ENCODE data around the gene DPH7.

DNA sequence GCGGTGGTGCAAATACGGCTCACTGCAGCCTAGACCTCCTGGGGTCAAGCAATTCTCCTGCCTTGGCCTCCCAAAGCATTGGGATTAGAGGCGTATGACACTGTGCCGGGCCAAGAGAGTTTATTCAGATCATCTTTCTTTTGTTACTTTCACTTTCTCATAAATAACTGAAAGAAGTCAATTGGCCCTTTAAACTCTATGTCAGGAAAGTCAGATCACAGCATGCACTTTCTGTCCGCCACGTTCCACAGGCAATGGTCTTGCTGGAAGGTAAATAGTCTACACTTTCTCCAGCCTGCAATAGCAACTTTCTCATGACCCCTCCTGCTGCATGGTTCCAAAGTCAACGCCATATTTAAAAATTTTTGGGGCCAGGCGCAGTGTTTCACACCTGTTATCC, 20.2 kb upstream of the DPH7 start:
- TF ChIP-seq CTCF (IDR thresholded peaks at IDR 0.05), result no peak
- TF ChIP-seq POLR2AphosphoS5 (IDR thresholded peaks at IDR 0.05), result no peak
- TF ChIP-seq POLR2A (IDR thresholded peaks at IDR 0.05), result no peak
- no peak for TF ChIP-seq EP300 (IDR thresholded peaks at IDR 0.05)

All from gastroesophageal sphincter (tissue), 3 donors.